BE2C (cell line): Measurements from ENCODE around the gene MB.

Experiments
- DNase-seq: peaks from one replicate; pipeline ENCODE4 v3.0.0-alpha.2; 2020
- H3K27me3 ChIP-seq: fragments of 250-450 bp; sonication (Bioruptor Pico); 2 replicates; pipeline ENCODE4 v1.5.1; 2020; ENCODE audit warnings: mild to moderate bottlenecking
- H3K36me3 ChIP-seq: fragments of 250-450 bp; sonication (Bioruptor Pico); 2 replicates; pipeline ENCODE4 v1.5.1; 2020; ENCODE audit warnings: mild to moderate bottlenecking
- H3K4me1 ChIP-seq: fragments of 250-450 bp; sonication (Bioruptor Pico); 2 replicates; pipeline ENCODE4 v1.5.1; 2020
- H3K4me3 ChIP-seq: 2 replicates; pipeline ENCODE4 v1.5.1; 2011; ENCODE audit warnings: low read depth, low read length
- H3K9me3 ChIP-seq: fragments of 250-450 bp; sonication (Bioruptor Pico); 2 replicates; pipeline ENCODE4 v1.5.1; 2020
- TF ChIP-seq, protein P1 (sequence below): IDR thresholded peaks from 2 replicates; pipeline ENCODE4 v1.5.1; 2012; ENCODE audit warnings: mild to moderate bottlenecking, low read depth, low read length

The MB gene

DNA sequence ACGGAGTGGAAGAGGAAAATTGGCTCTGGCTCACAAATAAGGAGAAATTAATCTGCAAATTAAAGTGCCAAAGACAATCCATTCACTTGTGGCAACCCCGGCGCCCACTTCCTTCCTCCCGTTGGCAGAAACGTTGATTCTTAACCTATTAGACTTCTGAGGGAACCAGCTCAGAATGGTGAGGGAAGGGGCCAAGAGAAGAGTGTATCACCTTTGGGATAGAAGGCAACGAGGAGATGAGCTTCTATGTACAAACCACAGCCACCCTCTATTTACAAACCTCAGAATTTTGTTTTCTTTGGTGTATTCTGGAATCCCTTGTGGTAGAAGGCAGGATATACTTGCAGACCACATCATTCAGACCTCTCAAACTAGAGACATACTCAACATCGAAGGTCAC is 1.1 kb downstream of the MB start:
- Histone ChIP-seq H3K9me3 (no peaks in the 10 kb centered on the region), H3K27me3 (no peaks in the 10 kb centered on the region), H3K4me3 (no peak overlapping the region), H3K4me1 (peaks cover 7% of the 10 kb centered on the region), H3K36me3 (no peaks in the 10 kb centered on the region)
- no peak for DNase-seq
- TF ChIP-seq, protein P1, sequence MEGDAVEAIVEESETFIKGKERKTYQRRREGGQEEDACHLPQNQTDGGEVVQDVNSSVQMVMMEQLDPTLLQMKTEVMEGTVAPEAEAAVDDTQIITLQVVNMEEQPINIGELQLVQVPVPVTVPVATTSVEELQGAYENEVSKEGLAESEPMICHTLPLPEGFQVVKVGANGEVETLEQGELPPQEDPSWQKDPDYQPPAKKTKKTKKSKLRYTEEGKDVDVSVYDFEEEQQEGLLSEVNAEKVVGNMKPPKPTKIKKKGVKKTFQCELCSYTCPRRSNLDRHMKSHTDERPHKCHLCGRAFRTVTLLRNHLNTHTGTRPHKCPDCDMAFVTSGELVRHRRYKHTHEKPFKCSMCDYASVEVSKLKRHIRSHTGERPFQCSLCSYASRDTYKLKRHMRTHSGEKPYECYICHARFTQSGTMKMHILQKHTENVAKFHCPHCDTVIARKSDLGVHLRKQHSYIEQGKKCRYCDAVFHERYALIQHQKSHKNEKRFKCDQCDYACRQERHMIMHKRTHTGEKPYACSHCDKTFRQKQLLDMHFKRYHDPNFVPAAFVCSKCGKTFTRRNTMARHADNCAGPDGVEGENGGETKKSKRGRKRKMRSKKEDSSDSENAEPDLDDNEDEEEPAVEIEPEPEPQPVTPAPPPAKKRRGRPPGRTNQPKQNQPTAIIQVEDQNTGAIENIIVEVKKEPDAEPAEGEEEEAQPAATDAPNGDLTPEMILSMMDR = no peak

DNA sequence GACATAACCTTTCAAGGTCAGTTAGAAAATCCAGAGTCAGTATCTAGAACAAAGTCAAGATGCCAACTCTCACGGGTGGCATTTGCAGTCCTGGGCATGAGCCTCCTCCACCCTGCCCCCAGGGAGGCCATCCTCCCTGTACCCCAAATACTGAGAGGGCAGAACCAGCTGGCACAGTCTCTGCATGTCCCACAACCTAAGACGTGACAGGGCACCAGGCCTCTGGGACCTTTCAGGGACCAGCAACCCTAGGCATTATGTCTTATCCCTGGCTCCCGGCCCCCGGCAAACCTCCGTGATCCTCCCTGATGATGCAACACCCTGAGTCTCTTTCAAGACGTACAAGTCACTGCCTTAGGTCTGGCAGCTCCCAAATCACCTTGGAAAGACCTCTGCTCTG is 2.0 kb downstream of the MB start:
- no peak for DNase-seq
- TF ChIP-seq, protein P1 = no peak

GRCh38 chr22:35614404-35614803 is 2.7 kb downstream of the MB start:
- no peaks in the 10 kb centered on the region for H3K27me3 ChIP-seq
- no peak overlapping the region for H3K4me3 ChIP-seq
- no peak for DNase-seq
- TF ChIP-seq, protein P1 = no peak
- H3K36me3 ChIP-seq = no peaks in the 10 kb centered on the region
- no peaks in the 10 kb centered on the region for H3K4me1 ChIP-seq
- no peaks in the 10 kb centered on the region for H3K9me3 ChIP-seq

More for the DNA sequence above, 2.0 kb downstream of the MB start:
- no peaks in the 10 kb centered on the region for H3K36me3 ChIP-seq
- H3K4me3 ChIP-seq = no peak overlapping the region
- H3K4me1 ChIP-seq = no peaks in the 10 kb centered on the region
- no peaks in the 10 kb centered on the region for H3K9me3 ChIP-seq
- H3K27me3 ChIP-seq = no peaks in the 10 kb centered on the region

GRCh38 chr22:35612903-35613302 is 4.2 kb downstream of the MB start:
- DNase-seq = no peak
- H3K4me1 ChIP-seq = no peaks in the 10 kb centered on the region
- no peaks in the 10 kb centered on the region for H3K27me3 ChIP-seq
- no peak overlapping the region for H3K4me3 ChIP-seq
- H3K9me3 ChIP-seq = no peaks in the 10 kb centered on the region
- TF ChIP-seq, protein P1 = no peak
- H3K36me3 ChIP-seq = no peaks in the 10 kb centered on the region

DNA sequence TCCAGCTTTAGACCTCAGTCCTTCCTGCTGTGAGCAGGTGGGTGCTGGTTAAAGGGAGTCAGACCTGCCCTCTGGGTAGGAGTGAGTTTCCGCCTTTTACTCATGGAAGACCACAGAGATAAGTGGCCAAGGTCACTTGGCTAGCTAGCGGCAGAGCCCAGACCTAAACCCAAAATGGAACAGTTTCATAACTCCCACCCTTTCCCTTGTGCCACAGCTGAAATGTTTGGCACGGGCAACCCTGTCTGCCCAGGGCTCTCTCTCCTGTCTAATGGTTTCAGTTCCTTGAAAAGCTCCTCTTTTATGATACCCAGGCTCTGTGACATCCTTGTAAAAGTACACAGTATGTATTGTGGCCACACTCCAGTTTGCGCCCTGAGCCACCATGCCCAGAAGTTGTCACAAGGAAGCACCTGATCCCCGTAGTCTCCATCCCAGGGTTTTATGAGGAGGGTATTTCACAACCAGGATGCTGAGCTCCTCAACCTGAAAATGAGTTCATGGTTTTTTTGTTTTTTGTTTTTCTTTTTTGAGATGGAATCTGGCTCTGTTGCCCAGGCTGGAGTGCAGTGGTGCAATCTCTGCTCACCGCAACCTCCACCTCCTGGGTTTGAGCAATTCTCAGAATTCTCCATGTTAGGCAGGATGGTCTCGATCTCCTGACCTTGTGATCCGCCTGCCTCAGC is 5.1 kb downstream of the MB start:
- TF ChIP-seq, protein P1 = no peak
- no peak for DNase-seq
- no peak overlapping the region for H3K4me3 ChIP-seq
- H3K36me3 ChIP-seq = no peaks in the 10 kb centered on the region
- peaks cover 1% of the 10 kb centered on the region for H3K4me1 ChIP-seq
- no peaks in the 10 kb centered on the region for H3K9me3 ChIP-seq
- H3K27me3 ChIP-seq = no peaks in the 10 kb centered on the region

DNA sequence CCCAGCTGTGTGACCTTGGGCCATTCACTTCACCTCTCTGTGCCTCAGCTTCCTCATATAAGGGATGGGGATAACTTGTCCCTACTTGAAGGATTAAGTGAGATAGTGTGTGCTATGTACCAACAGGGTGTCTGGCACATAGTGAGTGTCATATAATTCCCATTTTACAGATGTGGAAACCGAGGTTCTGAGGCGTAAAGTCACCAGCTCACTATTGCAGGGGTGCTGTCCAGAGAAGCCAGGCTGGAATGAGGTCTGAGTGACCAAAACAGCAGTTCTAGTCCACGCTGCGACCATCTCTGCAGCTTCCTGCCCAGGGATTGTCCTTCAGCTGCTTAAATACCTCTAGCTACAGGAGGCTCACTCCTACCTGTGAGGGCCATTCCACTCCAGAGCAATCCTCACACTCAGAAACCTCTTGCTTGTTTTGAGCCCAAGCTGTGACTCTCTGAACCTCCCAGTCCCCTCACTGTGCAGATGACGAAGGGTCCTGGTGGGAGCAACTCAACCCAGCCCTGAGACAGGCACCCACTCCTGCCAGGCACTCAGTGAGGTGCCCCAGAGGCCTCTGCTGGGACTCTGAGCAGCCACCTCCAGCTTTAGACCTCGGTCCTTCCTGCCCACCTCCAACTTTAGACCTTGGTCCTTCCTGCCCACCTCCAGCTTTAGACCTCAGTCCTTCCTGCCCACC is 5.8 kb downstream of the MB start:
- H3K27me3 ChIP-seq = no peaks in the 10 kb centered on the region
- peaks cover 8% of the 10 kb centered on the region for H3K4me1 ChIP-seq
- TF ChIP-seq, protein P1 = no peak
- DNase-seq = no peak
- no peaks in the 10 kb centered on the region for H3K9me3 ChIP-seq
- H3K4me3 ChIP-seq = no peak overlapping the region
- H3K36me3 ChIP-seq = no peaks in the 10 kb centered on the region
